Measurements from ENCODE around the gene DMRTB1. TPM values are rescaled to one million over a fixed set of nuclear protein-coding genes. Genes with fewer than 3 reads are reported as not detected.

DMRTB1 gene
- total RNA-seq, 1 experiment from 2014 or later = not detected

DNA sequence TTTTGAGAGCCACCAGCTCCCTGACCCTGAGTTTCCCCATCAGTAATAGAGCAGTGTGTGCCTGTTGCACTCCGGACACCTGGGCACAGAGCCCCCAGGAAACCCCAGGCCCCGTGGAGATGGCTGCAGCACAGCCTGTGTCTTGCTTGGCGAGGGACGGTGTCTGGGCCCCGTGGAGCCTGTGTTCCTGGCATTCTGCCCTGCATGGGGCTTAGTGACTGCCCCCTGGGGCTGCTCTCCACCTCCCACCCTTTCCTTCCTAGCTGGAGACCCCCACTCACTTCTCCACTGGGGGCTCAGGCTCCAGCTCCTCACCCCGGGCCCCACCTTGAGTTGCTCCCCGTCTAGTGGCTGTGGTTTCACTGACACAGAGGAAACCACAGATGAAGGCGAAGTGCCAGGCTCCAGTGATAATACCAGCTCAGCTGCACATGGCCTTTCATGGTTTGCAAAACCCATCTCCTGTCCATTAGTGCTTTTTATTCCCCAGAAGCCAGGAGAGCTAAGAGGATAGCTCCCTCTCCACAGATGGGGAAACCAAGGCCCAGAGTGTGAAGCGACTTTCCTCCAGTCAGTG lies 39.4 kb downstream of the DMRTB1 start:
- ChIA-PET POLR2A (no interaction called here), CTCF (no interaction called here), RAD21 (ENCODE audit: low non-redundant PET in 1 of 2, low total read pairs in 2 of 2, uncharacterized antibody in 2 of 2, unreplicated experiment in 2 of 2) (no interaction called here)
- H3K27me3 ChIP-seq (ENCODE audit: insufficient read depth, low read length) = no peaks in the 10 kb centered on the region
- H3K9me2 ChIP-seq (ENCODE audit: insufficient read depth) = no peaks in the 10 kb centered on the region
- ATAC-seq = no peak
- DNase-seq (ENCODE audit: low read depth, low spot score) = no peak
- H3K4me2 ChIP-seq (ENCODE audit: low read length) = no peak overlapping the region
- no peaks in the 10 kb centered on the region for H3K79me2 ChIP-seq (ENCODE audit: insufficient read depth, low read length)
- H3K27ac ChIP-seq (ENCODE audit: low read depth, low read length) = no peak overlapping the region
- H4K20me1 ChIP-seq (ENCODE audit: insufficient read depth) = no peaks in the 10 kb centered on the region
- H3K36me3 ChIP-seq (ENCODE audit: control insufficient read depth in 1 of 2, insufficient read depth in 2 of 2, low read length in 2 of 2) = no peaks in the 10 kb centered on the region
- H3K9ac ChIP-seq (ENCODE audit: low read length) = no peak overlapping the region
- no peak overlapping the region for H2AFZ ChIP-seq (ENCODE audit: low read depth, low read length, poor library complexity, severe bottlenecking)
- H3K4me3 ChIP-seq (replicated peaks in 1 of 2; ENCODE audit: low read depth in 1 of 2, low read length in 2 of 2) = no peak overlapping the region
- no TSS peak for BruUV-seq (replicated peaks)
- intact Hi-C loops (cut with micrococcal nuclease) = no loop called here
- H3K4me1 ChIP-seq (ENCODE audit: control insufficient read depth in 1 of 2, insufficient read depth in 2 of 2, low read length in 2 of 2) = peaks cover 0 to 6% of the 10 kb centered on the region in 2 experiments; a peak in 1 of 4 replicates
- TF ChIP-seq SRF (IDR thresholded peaks at IDR 0.05; ENCODE audit: low read depth) (no peak), YY1 (IDR thresholded peaks at IDR 0.05; ENCODE audit: extremely low read depth, insufficient replicate concordance, low read depth, low read length) (no peak), SIN3A (IDR thresholded peaks at IDR 0.05; ENCODE audit: low read depth) (no peak), EZH2 (IDR thresholded peaks at IDR 0.05) (no peak), ELF1 (IDR thresholded peaks at IDR 0.05; ENCODE audit: borderline replicate concordance, low read depth) (no peak), POLR2A (IDR thresholded peaks at IDR 0.05; ENCODE audit: borderline replicate concordance, extremely low read depth, insufficient read depth, insufficient read length) (no peak), CEBPB (IDR thresholded peaks at IDR 0.05; ENCODE audit: low read depth) (no peak), POLR2AphosphoS5 (IDR thresholded peaks at IDR 0.05; ENCODE audit: low read depth, low read length) (no peak), SP1 (IDR thresholded peaks at IDR 0.05; ENCODE audit: low read depth) (no peak), TCF7L2 (IDR thresholded peaks at IDR 0.05; ENCODE audit: borderline replicate concordance, extremely low read depth, insufficient read depth, insufficient read length) (no peak)
- TF ChIP-seq, protein P1, sequence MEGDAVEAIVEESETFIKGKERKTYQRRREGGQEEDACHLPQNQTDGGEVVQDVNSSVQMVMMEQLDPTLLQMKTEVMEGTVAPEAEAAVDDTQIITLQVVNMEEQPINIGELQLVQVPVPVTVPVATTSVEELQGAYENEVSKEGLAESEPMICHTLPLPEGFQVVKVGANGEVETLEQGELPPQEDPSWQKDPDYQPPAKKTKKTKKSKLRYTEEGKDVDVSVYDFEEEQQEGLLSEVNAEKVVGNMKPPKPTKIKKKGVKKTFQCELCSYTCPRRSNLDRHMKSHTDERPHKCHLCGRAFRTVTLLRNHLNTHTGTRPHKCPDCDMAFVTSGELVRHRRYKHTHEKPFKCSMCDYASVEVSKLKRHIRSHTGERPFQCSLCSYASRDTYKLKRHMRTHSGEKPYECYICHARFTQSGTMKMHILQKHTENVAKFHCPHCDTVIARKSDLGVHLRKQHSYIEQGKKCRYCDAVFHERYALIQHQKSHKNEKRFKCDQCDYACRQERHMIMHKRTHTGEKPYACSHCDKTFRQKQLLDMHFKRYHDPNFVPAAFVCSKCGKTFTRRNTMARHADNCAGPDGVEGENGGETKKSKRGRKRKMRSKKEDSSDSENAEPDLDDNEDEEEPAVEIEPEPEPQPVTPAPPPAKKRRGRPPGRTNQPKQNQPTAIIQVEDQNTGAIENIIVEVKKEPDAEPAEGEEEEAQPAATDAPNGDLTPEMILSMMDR (IDR thresholded peaks at IDR 0.05 in 2 of 3, conservative IDR thresholded peaks at IDR 0.05 in 1 of 3; ENCODE audit: borderline replicate concordance in 1 of 3, insufficient read depth in 1 of 3, low read depth in 2 of 3, low read length in 2 of 3) = no peak
- TF ChIP-seq, protein P2, sequence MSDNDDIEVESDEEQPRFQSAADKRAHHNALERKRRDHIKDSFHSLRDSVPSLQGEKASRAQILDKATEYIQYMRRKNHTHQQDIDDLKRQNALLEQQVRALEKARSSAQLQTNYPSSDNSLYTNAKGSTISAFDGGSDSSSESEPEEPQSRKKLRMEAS (IDR thresholded peaks at IDR 0.05) = no peak
- H3K9me3 ChIP-seq (ENCODE audit: control insufficient read depth in 1 of 2, insufficient read depth in 1 of 2, low read depth in 1 of 2, low read length in 2 of 2) = no peaks in the 10 kb centered on the region
